ENCODE data around the gene FEZ2. TPM values are rescaled to one million over a fixed set of nuclear protein-coding genes. Genes with fewer than 3 reads are reported as not detected.

Gene FEZ2
- total RNA-seq, 2 donors from 2014 or later, result 34.3 to 50.0 TPM

GRCh38 chr2:36587101-36587500, 10.9 kb downstream of the FEZ2 start:
- no peak for DNase-seq
- Histone ChIP-seq H3K36me3 (no peaks in the 10 kb centered on the region), H3K9ac (ENCODE audit: low read depth in 2 of 2, low read length in 2 of 2) (no peak overlapping the region), H3K4me1 (no peaks in the 10 kb centered on the region), H3K27ac (no peak overlapping the region), H3K9me3 (no peaks in the 10 kb centered on the region), H3K27me3 (no peaks in the 10 kb centered on the region), H3K4me3 (no peak overlapping the region)
- no peak for TF ChIP-seq CTCF (IDR thresholded peaks at IDR 0.05)
- intact Hi-C loops (cut with DNase I), result no loop called here

- TF ChIP-seq CTCF (IDR thresholded peaks at IDR 0.05), result no peak
- Histone ChIP-seq H3K36me3 (no peaks in the 10 kb centered on the region), H3K9me3 (no peaks in the 10 kb centered on the region)
These were observed 11.3 kb downstream of the FEZ2 start for GRCh38 chr2:36586672-36587071.

DNA sequence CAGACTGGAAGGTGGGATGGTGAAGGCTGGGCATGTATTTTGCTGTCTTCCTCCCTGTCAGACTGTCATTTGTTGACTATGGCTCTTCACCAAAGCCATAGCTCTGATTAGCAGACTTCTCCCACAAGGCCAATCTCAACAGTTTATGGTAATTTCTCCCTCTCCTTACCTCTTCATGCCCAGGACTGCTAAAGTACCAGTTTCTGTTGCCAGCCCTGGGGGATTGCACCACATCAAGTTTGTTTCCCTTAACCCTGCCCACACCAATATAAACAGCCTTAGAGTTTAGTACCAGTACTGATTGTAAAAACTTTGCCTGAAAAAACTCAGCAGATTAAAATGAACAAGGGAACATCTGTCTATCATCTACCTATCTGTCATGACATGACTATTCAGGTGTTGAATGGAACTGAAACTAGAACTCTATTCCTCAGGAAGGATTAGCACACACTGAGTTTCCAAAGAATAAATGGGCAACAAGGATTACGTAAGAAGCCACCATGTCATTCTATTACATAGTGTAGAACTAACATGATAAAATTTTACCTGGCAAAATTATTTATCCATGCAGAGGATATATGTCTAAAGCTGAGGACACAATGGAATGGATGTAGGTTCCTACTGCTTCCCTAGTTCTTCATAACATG, 13.7 kb downstream of the FEZ2 start:
- no peak for DNase-seq
- no peaks in the 10 kb centered on the region for H3K9me3 ChIP-seq
- intact Hi-C loops (cut with DNase I), result no loop called here
- H3K27me3 ChIP-seq, result no peaks in the 10 kb centered on the region
- H3K36me3 ChIP-seq, result no peaks in the 10 kb centered on the region
- H3K9ac ChIP-seq (ENCODE audit: low read depth in 2 of 2, low read length in 2 of 2), result no peak overlapping the region
- no peak overlapping the region for H3K27ac ChIP-seq
- no peak overlapping the region for H3K4me3 ChIP-seq
- TF ChIP-seq CTCF (IDR thresholded peaks at IDR 0.05), result no peak
- H3K4me1 ChIP-seq, result no peaks in the 10 kb centered on the region

More at GRCh38 chr2:36586672-36587071, 11.3 kb downstream of the FEZ2 start:
- DNase-seq, result no peak
- H3K4me3 ChIP-seq, result no peak overlapping the region
- no peaks in the 10 kb centered on the region for H3K4me1 ChIP-seq
- H3K9ac ChIP-seq (ENCODE audit: low read depth in 2 of 2, low read length in 2 of 2), result no peak overlapping the region
- H3K27ac ChIP-seq, result no peak overlapping the region
- intact Hi-C loops (cut with DNase I), result no loop called here
- H3K27me3 ChIP-seq, result no peaks in the 10 kb centered on the region

- no peak for DNase-seq
- Histone ChIP-seq H3K36me3 (no peaks in the 10 kb centered on the region), H3K4me3 (no peak overlapping the region), H3K27me3 (no peaks in the 10 kb centered on the region), H3K27ac (no peak overlapping the region), H3K9ac (ENCODE audit: low read depth in 2 of 2, low read length in 2 of 2) (no peak overlapping the region), H3K9me3 (no peaks in the 10 kb centered on the region), H3K4me1 (no peaks in the 10 kb centered on the region)
- intact Hi-C loops (cut with DNase I), result no loop called here
- TF ChIP-seq CTCF (IDR thresholded peaks at IDR 0.05), result no peak
These were observed 15.0 kb downstream of the FEZ2 start for GRCh38 chr2:36582951-36583350.

GRCh38 chr2:36582538-36582937, 15.4 kb downstream of the FEZ2 start:
- H3K36me3 ChIP-seq, result no peaks in the 10 kb centered on the region
- H3K9ac ChIP-seq (ENCODE audit: low read depth in 2 of 2, low read length in 2 of 2), result no peak overlapping the region
- no peak overlapping the region for H3K4me3 ChIP-seq
- H3K4me1 ChIP-seq, result no peaks in the 10 kb centered on the region
- TF ChIP-seq CTCF (IDR thresholded peaks at IDR 0.05), result no peak
- intact Hi-C loops (cut with DNase I), result no loop called here
- no peak for DNase-seq
- no peaks in the 10 kb centered on the region for H3K9me3 ChIP-seq
- no peaks in the 10 kb centered on the region for H3K27me3 ChIP-seq
- H3K27ac ChIP-seq, result no peak overlapping the region
